ENCODE results near the gene YWHAG. TPM values are rescaled to one million over a fixed set of nuclear protein-coding genes. Genes with fewer than 3 reads are reported as not detected.

Gene YWHAG
- total RNA-seq, 2 experiments from 2014 or later: 138 to 143 TPM

DNA sequence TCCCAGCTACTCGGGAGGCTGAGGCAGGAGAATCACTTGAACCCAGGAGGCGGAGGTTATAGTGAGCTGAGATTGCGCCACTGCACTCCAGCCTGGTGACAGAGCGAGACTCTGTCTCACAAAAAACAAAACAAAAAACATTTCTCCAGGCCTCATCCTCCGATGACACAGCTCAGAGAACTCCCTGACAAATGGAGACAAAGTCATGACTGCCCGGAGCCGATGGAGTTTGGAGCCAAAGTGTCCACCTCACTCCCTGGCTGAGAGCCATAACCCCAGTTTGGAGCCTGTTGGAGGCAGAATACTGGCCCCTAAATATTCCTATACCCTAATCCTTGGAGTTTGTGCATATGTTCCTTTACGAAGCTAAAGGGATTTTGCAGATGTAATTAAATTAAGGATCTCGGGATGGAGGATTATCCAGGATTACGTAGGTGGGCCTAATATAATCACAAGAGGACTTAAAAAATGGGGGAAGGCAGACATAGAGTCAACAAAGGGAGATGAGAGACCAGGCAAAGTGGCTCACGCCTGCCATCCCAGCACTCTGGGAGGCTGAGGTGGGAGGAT lies 28.0 kb upstream of the YWHAG start:
- CTCF ChIA-PET: interaction anchor here (1.1 to 1.6 kb wide), 2 partner anchors 9 to 27 kb away, joined by 3 to 4 read pairs; partner anchors contain the start of gene YWHAG
- H3K4me1 Mint-ChIP-seq (ENCODE audit: low read depth): peaks cover 4% of the 10 kb centered on the region
- intact Hi-C loops (cut with micrococcal nuclease): no loop called here
- POLR2A ChIA-PET: no interaction called here
- H3K27me3 Mint-ChIP-seq: no peaks in the 10 kb centered on the region
- H3K4me3 Mint-ChIP-seq: no peak overlapping the region
- TF ChIP-seq, protein P1, sequence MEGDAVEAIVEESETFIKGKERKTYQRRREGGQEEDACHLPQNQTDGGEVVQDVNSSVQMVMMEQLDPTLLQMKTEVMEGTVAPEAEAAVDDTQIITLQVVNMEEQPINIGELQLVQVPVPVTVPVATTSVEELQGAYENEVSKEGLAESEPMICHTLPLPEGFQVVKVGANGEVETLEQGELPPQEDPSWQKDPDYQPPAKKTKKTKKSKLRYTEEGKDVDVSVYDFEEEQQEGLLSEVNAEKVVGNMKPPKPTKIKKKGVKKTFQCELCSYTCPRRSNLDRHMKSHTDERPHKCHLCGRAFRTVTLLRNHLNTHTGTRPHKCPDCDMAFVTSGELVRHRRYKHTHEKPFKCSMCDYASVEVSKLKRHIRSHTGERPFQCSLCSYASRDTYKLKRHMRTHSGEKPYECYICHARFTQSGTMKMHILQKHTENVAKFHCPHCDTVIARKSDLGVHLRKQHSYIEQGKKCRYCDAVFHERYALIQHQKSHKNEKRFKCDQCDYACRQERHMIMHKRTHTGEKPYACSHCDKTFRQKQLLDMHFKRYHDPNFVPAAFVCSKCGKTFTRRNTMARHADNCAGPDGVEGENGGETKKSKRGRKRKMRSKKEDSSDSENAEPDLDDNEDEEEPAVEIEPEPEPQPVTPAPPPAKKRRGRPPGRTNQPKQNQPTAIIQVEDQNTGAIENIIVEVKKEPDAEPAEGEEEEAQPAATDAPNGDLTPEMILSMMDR (IDR thresholded peaks at IDR 0.05): no peak
- H3K9me3 Mint-ChIP-seq: no peaks in the 10 kb centered on the region
- H3K36me3 Mint-ChIP-seq (ENCODE audit: low read depth): no peaks in the 10 kb centered on the region
- DNase-seq (no peak), ATAC-seq (no peak)
- no peak overlapping the region for H3K27ac Mint-ChIP-seq

DNA sequence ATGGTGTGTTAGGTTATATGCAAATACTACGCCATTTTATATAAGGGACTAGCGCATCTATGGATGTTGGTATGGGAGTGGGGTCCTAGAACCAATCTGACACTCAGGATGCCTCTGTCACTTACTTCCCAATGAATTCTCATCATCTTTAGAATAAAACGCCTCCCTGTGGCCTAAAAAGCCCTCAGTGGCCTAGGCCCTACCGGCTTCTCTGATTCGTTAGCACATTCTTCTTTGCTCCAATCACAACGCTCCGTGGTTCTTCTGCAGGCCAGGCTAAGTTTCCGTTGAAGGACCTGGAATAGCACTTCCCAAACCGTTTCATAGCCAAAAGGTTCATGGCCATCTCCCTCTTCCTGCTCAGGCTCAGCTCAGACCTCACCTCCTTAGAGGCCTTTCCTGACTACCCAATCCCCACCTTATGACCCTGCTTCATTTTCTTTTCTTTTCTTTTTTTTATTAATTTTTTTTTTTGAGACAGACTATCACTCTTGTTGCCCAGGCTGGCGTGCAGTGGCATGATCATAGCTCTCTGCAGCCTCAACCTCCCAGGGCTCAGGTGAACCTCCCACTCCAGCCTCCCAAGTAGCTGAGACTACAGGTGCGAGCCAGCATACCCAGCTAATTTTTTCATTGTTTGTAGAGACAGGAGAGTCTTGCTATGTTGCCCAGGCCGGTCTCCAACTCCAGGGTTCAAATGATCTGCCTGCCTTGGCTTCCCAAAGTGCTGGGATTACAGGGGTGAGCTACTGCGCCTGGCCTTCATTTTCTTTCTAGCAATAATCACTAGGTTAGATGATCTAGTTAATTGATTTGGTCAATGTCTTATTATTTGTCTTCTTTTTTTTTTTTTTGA lies 24.5 kb upstream of the YWHAG start:
- TF ChIP-seq, protein P1 (IDR thresholded peaks at IDR 0.05): no peak
- intact Hi-C loops (cut with micrococcal nuclease): no loop called here
- Mint-ChIP-seq H3K36me3 (ENCODE audit: low read depth) (no peaks in the 10 kb centered on the region), H3K9me3 (no peaks in the 10 kb centered on the region), H3K4me1 (ENCODE audit: low read depth) (peaks cover 5% of the 10 kb centered on the region), H3K27ac (no peak overlapping the region), H3K4me3 (no peak overlapping the region), H3K27me3 (no peaks in the 10 kb centered on the region)
- DNase-seq: no peak
- ATAC-seq: no peak
- ChIA-PET CTCF (no interaction called here), POLR2A (no interaction called here)

DNA sequence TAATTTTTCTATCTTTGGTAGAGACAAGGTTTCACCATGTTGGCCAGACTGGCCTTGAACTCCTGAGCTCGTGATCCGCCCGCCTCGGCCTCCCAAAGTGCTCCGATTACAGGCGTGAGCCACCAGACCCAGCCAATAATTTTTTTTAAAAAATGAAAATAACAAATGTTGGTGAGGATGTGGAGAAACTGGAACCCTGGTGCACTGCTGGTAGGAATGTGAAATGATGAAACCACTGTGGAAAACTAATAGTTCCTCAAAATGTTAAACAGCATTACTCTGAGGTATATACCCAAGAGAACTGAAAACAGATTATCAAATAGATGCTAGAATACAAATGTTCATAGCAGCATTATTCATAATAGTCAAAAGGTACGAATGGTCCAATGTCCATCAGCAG lies 23.0 kb upstream of the YWHAG start:
- CTCF ChIA-PET: no interaction called here
- DNase-seq (no peak), ATAC-seq (no peak)
- Mint-ChIP-seq H3K9me3 (no peaks in the 10 kb centered on the region), H3K27ac (no peak overlapping the region), H3K36me3 (ENCODE audit: low read depth) (no peaks in the 10 kb centered on the region), H3K4me1 (ENCODE audit: low read depth) (peaks cover 5% of the 10 kb centered on the region), H3K27me3 (no peaks in the 10 kb centered on the region), H3K4me3 (no peak overlapping the region)
- POLR2A ChIA-PET: no interaction called here
- TF ChIP-seq, protein P1 (IDR thresholded peaks at IDR 0.05): no peak
- intact Hi-C loops (cut with micrococcal nuclease): no loop called here

DNA sequence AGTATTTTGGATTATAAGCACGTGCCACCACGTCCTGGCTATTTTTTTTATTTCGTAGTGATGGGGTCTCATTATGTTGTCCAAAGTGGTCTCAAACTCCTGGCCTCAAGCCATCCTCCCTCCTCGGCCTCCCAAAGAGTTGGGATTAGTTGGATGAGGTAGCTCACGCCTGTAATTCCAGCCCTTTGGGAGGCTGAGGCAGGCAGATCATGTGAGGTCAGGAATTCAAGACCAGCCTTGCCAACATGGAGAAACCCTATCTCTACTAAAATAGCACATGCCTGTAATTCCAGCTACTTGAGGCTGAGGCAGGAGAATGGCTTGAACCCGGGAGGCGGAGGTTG lies 21.8 kb upstream of the YWHAG start:
- Mint-ChIP-seq H3K4me3 (no peak overlapping the region), H3K9me3 (no peaks in the 10 kb centered on the region), H3K27me3 (no peaks in the 10 kb centered on the region), H3K27ac (no peak overlapping the region), H3K36me3 (ENCODE audit: low read depth) (no peaks in the 10 kb centered on the region), H3K4me1 (ENCODE audit: low read depth) (peaks cover 5% of the 10 kb centered on the region)
- intact Hi-C loops (cut with micrococcal nuclease): no loop called here
- POLR2A ChIA-PET: no interaction called here
- ATAC-seq (no peak), DNase-seq (no peak)
- CTCF ChIA-PET: no interaction called here
- TF ChIP-seq, protein P1 (IDR thresholded peaks at IDR 0.05): no peak

DNA sequence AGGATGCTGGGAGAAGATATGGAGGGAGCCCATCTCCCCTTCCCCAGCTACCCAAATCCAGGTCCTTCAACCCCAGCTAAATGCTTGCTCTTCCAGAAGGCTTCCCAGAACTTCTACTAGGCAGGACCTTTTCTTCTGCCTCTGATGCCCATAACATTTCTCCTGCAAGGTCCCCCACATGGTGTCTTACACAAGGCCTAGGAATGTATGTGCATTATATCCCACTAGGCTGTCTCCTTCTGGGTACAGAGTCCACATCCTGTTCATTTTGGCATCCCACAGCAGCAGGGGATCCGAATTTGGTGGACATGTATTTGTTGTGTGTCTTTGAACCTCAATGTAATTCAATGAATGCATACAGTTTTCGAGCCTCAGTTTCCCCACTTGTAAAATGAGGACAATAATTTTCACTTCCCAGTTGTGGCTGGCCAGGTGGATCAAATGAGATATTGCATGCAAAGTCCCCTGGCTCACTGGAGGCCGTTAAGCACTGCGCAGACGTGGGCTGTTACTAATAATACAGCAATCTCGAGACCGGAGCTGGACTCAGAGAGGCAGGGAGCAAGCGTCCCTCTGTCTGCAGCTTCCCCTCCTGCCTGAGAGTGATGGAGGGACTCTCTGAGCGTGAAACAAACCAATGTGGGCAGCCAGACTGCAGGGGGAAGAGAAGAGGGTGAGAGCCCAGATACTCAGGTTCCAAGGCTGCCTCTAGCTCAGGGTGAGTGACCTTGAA lies 18.6 kb upstream of the YWHAG start:
- ChIA-PET POLR2A (no interaction called here), CTCF (interaction anchor here (0.9 to 1.6 kb wide), 2 partner anchors 9 to 13 kb away, joined by 3 to 4 read pairs; no protein-coding TSS in a partner anchor)
- Mint-ChIP-seq H3K4me3 (no peak overlapping the region), H3K27me3 (peaks cover 3% of the 10 kb centered on the region), H3K9me3 (no peaks in the 10 kb centered on the region), H3K36me3 (ENCODE audit: low read depth) (no peaks in the 10 kb centered on the region), H3K4me1 (ENCODE audit: low read depth) (peaks cover 5% of the 10 kb centered on the region), H3K27ac (no peak overlapping the region)
- intact Hi-C loops (cut with micrococcal nuclease): no loop called here
- DNase-seq: no peak
- TF ChIP-seq, protein P1 (IDR thresholded peaks at IDR 0.05): no peak
- ATAC-seq: no peak

Measured in activated CD8-positive, alpha-beta T cell treated with anti-CD3 and anti-CD28 coated beads for 36 hours (primary cell).